HG03103 (cell line): ENCODE data around the gene ASIC2.

Experiments used
- ATAC-seq: cut with Tn5 transposase; IDR thresholded peaks from one replicate; pipeline ENCODE4 v1.9.1; 2021; ENCODE audit warnings: low read depth; ENCODE audit not compliant: unreplicated experiment

The ASIC2 gene

DNA sequence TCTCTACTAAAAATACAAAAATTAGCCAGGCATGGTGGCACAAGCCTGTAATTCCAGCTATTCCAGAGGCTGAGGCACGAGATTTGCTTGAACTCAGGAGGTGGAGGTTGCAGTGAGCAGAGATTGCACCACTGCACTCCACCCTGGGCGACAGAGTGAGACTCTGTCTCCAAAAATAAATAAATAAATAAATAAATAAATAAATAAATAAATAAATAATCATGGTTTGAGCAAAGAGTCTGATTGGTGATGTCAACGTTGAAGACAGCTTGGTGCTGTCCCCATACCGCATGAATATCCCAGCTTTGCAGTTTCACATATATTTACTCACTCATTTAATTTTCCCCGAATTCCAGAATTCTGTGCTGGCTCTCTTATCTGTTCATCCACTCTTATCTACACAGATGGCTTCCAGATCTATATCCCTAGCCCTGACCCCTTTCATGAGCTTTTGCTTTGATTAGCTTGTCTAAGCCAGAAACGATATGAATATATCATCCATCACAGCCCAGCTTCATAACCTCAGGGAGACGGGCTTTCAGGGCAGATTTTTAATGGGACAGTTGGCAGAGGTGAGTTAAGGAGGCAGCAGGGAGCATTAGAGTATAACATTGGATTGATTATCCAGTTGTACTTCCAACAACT, 210.4 kb downstream of the ASIC2 start:
- no peak for ATAC-seq

DNA sequence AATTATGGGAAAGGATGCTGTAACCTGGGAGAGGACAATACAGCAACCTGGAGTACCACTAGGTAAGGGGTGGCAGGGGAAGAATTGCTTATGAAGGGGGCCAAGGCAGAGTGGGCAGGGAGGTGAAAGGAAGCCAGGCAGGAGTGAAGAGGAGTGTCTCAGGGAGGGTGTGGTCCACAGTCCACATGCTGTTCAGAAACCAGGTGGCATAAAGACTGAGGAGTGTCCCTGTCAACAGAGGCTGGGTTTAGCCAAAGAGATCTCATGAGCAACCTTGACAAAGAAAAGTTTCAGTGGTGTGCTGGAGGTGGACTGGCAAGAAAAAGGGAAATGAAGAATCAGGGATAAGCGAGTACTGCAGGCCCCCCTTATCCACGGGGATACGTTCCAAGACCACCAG, 213.0 kb downstream of the ASIC2 start:
- ATAC-seq, result no peak

DNA sequence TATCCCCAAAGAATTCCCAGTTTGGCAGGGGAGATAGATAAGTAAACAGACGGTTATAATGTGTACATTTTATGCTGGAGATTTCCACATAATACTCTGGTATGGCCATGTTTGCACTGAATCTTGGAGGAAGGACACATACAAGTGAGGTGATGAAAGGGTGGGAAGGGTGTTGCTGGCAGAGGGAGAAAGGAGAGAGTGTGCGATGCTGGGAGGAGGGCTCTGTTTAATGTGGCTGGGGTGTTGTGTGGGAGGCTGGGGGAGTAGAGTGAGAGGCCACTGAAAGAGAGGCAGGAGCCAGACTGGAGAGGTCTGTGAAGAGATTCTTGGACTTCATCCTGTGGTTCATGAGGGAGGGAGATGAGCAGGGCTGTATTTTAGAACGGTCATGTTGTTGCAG, 213.9 kb downstream of the ASIC2 start:
- no peak for ATAC-seq

DNA sequence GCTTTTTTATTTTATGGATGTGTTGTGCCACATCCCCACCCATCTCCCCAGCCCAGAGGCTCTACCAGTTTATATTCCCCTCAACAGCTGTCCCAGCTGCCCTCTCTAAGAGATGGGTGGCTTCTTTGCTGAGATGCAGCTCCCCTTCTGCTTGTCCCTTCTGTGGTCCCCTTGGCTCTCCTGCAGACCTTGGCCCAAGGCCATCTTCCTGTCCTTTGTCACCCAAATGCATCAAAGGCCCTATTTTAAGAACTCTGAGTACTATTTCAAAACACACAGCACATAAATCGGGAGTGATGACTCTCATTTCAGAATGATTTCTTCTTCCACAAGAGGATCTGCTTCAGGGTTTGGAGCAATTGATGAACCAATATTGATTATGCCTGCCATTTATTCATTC, 216.1 kb downstream of the ASIC2 start:
- ATAC-seq, result no peak

DNA sequence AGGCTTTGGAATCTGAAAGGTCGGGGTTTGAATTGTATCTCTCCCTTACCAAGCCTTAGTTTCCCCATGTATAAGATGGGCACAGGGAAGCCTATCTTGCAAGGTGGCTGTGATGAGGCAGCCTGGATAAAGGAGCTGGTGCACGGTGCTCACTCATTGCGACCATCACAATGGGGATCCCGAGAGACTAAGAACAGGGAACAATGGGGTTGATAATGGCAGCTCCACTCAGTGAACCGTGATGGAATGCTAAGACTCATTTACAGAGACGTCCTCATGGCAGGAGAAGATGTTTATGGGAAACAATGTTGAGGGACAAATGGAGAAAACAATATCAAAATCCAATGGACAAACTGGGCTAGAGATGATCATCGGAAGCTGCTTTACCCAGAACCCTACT, 219.7 kb downstream of the ASIC2 start:
- no peak for ATAC-seq

DNA sequence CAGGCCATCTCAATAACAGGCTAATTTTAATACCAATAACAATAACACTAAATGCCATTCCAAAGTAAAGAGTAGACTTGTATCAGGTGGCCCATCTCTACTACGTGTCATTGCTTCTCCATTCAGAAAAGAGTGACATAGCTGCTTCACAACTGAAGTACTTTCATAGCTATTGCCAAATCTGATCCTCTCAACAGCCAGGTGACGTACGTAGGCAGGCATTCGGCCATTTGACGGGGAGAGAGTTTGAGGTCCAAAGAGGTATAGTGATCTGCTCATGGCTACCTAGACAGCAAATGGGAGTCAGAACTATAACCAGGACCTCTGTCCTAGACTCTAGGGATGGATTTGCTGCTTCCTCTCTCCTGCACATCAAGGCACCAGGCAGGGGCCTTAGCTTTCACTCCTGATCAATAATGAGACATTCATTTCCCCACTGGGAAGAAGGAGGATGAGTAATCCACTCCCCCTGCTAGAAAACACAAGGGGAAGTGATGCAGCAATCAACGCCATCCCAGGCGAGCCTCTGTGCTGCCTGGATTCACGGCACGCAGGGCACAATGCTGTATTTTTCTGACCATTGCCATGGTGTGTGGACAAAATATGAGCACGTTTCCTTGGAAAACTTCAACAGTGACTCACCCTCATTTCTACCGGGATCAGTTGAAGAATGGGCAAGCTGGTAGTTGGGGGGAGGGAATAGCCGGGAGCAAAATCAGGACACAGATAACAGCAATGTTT, 220.5 kb downstream of the ASIC2 start:
- no peak for ATAC-seq

DNA sequence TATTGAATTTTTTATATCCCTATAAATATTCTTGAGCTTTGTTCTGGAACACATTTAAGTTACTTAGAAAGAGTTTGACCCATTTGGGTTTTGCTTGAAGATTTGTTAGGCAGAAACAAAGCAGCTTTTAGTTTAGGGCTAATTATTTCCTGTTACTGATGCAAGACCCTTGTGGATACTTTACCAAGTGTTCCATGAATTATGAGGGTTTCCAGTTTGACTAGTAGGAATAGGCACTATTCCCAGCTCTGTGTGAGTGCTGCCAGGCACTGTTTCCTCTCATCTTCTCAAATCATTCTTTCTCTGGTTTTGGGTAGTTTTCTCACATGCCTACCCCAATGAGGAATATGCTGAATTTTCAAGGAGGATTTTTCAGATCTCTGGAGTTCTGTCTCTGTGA, 221.4 kb downstream of the ASIC2 start:
- no peak for ATAC-seq

DNA sequence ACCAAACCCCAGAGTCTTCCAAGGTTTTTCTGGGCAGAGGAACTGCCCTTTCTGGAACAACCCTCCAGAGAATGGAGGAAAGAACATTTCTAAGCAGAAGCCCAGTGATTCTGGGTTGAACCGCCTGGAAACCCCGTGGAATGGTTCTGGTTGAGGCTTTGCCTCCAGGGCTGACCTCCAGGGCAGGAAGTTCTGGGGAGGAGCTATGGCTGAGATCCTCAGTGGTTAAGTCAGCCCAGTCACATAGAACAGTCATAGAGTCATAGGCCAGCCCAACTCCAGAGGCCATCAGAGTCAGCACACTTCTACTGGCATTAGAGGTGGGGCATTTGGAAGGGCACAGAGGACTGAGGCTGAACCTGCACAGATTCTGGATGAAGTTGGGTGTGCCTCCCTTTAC, 235.5 kb downstream of the ASIC2 start:
- no peak for ATAC-seq

DNA sequence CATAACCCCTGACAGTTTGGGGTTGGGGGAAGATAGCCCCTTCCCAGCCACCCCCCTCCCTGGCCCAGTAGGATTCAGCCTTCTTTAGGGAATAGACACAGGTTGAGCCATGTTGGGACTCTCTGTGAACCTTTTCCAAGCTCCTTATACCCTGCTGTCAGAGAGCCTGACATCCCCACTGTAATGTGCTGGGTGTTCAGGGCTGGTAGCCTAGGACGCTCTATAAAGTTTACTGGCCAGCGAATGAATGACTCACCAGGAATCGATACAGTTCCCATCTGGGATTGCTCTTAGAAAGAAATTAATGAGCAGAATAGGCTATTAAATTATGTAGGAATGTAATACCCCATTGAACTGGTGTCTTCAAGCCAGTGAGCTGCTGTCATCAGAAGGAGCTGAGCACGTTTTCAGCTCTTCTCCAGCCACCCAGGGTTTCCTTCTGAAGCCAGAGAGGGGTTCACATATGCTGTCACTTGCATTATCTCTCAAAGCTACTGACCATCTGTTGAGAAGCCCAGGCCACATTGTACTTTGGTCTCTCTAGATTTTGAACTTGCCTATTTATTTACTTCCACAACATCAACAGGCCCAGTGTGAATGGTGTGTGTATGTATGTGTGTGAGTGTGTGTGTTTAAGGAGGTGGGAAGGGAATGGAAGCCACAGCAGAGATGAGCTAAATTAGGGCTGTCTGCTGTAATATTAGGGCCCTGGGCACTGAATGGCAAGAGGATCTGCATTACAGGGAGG, 236.5 kb downstream of the ASIC2 start:
- no peak for ATAC-seq

DNA sequence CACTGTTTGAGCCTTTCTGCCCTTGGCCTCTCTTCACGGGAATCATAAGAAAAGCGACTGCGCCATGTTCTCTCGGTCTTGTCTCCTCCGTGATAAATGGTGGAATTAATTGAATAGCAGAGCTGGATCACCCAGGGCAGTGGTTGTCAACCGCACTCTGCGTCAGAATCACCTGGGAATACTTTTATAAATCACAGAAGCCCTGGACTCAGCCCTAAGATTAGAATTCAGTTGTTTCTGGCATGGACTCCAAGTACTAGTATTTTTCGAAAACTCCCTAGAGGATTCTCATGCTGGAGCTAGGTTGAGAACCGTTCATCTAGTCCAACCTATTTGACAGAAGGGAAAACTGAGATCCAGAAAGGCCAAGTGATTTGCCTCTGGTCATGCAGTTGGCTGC, 237.3 kb downstream of the ASIC2 start:
- no peak for ATAC-seq

DNA sequence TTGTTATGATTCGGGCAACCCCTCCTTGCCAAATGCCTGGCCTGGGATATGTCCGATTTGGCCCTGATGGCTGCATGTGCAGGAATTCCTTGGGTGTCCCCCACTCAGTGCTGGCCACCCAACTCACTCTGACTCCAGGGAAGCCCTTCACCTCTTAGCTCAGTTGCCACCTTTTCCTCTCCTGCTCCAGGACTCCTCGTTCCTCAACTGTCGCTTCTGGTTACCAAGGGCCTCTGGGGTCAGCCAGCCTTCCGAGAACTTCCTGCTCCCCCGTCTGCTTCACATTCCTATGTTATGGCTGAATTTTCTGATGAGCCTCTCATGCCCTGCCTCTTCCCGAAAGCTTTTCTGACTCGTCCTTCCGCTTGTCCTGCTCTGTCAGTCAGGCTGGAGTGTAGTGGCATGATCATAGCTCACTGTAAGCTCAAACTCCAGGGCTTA, 237.9 kb downstream of the ASIC2 start:
- ATAC-seq, result no peak

DNA sequence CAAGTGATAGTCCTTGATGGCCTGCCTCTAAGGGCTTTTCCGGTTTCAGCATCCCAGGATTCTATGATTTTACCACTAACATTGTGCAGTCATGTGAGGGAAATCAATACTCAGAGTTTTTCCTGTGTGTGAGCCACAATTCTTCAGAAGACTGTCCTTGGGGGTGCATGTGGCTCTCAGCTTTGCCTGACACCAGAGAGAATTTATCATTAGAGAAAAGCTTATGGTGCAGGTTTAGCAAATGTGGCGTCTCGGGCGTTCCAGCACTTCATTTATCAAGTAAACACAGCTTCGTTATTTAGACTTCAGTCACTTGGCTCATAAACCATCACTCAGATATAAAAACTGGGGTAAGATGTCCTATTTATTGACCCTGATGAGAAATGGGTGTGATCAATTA, 238.7 kb downstream of the ASIC2 start:
- ATAC-seq, result no peak

DNA sequence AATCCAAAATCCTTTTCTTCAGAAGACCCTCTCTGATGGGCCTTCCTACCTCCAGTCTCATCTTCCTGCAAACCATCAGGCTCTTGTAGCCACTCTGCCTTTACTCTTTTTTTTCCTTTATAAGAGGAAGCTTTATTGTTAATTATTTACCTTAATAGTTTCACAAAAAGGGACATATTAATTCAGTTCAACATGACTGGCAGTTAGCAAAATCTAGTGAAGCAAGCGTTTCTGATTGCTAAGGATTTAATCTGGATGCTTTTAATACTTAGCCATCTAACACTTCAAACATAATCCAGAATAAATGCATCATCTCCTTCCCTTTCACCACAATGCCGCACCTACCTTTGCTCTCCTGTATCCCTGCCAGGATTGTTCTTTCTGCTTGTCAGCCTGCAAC, 239.4 kb downstream of the ASIC2 start:
- ATAC-seq, result no peak

DNA sequence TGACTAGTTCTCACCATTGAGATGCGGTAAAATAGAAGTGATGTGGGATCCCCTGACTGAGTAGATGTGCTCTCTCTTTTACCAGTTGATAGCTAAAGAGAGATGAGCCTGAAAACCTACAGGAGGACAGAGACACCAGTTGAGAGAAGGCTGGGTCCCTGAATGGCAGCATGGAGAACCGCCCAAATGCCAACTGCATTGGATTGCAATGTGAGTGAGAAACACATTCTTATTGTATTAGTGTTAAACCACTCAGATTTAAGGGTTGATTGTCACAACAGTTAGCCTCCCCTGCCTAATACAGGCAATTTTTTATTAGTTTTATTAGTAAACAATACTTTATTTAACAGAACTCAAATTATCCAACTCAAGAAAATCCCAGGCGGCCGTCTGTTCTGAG, 240.2 kb downstream of the ASIC2 start:
- no peak for ATAC-seq

DNA sequence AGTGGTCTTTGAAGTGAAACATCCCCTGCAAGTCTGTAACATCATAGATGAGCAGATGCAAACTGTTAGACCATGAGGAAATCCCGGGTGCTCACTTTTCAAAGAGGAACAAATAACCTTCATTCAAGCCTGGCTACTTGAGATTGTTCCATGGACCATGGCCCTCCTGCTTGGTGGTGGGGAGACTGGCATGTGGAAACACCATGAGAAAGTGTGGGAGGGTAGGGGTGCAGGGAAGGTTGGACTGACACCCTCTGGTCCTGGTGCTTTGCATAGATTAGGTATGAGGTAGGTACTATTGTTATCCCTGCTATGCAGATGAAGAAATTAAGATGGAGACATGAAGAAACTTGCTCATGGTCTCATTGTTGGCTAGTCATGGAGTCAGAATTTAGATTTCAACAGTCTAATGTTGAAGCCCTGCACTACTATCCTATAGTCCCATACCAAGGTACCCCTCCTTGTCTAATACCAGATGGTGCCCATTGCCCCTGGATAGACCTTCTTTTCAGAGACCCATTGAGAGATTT, 242.4 kb downstream of the ASIC2 start:
- ATAC-seq, result no peak

DNA sequence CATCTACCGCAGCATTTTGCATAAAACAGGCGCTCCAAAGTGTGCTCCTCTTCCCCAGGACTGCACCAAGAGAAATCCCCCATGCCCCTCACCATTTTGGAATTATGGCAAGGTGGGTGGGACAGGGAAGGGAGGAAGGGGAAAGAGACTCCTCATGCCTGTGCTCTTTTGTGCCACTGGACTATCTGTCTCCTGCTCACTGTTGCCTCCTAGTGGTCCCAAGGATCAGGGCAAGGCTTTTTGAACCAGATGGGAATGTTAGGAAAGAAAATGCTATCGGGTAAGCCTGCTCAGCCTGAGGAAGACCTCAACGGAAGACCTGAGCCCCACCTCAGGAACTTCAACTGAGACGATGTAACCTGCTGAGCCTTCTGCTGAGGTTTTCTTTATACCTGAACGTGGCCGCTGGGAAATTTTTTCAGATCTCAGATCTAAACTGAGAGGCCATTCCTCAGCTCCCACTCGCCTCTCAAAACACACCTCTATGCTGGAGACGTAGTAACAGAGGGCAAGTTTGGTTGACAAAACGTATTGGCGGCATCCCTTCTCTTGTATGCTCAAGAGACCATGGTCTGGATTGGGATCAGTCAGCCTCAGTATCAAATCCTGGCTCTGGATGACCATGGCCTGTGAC, 243.2 kb downstream of the ASIC2 start:
- ATAC-seq, result no peak

DNA sequence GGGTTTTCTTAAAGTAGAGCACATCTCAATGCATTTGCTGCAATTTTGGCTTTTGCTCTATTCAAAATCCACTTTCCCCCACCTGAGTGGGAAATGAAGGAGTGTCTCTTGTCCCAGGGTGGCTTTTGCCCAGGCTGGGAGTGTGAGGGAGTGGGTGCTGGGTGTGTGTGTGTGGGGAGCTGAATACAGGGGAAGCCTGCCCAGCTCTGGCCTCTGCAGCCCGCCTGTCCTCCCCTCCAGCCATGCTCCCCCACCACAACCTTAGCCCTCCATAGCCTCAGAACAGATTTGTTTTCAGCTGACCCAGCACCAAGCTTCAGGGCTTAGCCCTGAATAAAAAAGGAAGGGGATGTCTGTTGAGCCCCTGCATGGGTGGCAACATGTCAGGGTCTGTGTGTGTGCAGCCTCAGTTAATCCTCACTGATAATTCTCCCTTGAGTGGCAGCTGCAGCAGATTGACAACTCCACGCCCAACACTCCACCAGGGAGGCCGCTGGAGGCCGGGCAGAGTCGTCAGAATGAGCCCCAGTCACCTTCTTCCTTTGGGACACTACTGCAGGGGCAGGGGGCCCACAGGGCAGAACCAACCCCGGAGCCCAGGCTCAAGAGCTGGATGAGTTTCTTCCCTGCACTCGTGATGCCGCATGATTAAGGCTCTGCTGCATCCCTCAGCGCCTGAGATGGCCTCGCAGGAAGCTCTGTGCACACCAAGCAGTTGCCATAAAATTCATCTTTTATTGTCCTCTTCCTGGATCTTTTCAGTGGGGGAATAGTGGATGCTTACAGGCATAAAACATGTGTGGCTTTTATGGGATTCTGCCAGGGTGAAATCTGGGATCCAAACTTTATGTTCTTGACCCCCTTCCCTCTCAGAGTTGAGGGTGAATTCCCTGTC, 246.5 kb downstream of the ASIC2 start:
- no peak for ATAC-seq

DNA sequence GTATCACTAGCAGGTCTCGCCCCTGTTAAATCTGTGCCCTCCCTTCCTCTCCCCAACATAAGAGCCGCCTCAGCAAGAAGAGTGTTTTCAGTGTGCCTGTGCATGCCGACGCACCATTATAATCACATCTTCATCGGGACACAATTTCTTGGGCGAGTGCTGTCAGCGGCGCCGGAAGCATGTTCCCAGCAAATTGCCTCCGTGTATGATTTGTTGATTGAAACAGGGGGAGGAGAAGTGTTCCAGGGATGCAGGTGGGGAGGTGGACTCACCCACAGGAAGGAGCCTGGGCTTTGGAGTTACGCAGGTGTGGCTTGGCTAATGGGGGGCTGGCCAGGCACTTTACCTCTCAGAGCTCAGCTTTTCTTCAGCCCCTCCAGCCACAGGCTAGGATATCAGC, 247.9 kb downstream of the ASIC2 start:
- no peak for ATAC-seq

DNA sequence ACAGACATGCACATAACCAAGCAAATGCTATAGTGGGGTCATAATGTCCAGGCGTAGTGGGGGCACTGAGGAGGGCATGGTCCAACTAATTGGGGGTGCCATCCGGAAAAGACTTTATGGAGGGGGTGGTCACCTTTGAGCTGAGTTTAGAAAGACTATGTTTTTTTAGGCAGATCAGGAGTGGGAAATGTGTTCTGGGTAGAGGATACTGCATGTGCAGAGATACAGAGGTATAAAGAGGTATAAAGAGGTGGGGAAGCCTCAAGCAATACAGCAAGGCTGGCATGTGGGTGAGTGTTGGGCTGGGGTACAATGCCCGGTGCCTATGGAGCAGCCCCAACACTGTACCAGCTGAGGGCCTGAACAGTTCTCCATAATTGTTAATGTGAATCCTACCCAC, 248.3 kb downstream of the ASIC2 start:
- no peak for ATAC-seq

DNA sequence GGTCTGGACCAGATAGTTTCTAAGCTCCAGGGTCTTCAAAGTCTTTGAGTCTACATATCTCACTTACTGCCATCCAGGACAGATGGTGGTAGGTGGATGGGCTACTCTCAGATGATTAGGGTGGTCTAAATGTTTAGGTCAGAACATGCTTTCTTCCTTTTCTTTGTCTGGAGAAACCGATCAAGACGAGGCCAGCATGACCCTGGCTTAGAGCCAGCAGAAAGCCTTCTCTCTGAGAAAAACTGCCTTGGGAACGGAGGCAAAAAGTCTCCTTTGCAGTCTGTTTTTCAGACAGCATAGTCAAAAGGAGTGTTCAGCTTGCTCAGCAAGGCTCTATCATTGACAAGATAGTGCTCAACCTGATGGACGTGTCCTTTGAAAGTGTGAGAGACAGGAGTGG, 252.6 kb downstream of the ASIC2 start:
- no peak for ATAC-seq
